Kidney (tissue), 14 donors: ENCODE results near the gene KLF13. TPM values are rescaled to one million over a fixed set of nuclear protein-coding genes. Genes with fewer than 3 reads are reported as not detected.

ENCODE experiments used
- DNase-seq, 5 donors: peaks; one replicate each; pipeline ENCODE4 v3.0.0-alpha.2; 2013 to 2020
- FAIRE-seq: peaks from 2 replicates; lab custom pipeline; 2012; peaks lifted over from hg19 to GRCh38; lab: Jason Lieb, UNC
- H3K27ac ChIP-seq, 2 donors: one replicate each; pipeline ENCODE4 v1.7.0; 2013; ENCODE audit warnings: low read depth in 2 of 2, low read length in 2 of 2, inconsistent platforms in 1 of 2
- H3K27me3 ChIP-seq: one replicate; pipeline ENCODE4 v1.7.1; 2013; ENCODE audit warnings: low read length, inconsistent platforms; ENCODE audit not compliant: control insufficient read depth, insufficient read depth
- H3K36me3 ChIP-seq, 3 donors: one replicate each; pipeline versions ENCODE4 v1.7.0 to v1.7.1; 2013; ENCODE audit warnings: low read length in 3 of 3, control low read depth in 1 of 3, inconsistent platforms in 1 of 3; ENCODE audit not compliant: insufficient read depth in 3 of 3, control insufficient read depth in 2 of 3
- H3K4me1 ChIP-seq, 3 donors: one replicate each; pipeline versions ENCODE4 v1.7.0 to v1.7.1; 2013; ENCODE audit warnings: low read length in 3 of 3, inconsistent platforms in 1 of 3, low read depth in 1 of 3; ENCODE audit not compliant: control insufficient read depth in 2 of 3, insufficient read depth in 2 of 3
- H3K4me3 ChIP-seq, 3 donors: one replicate each; pipeline versions ENCODE4 v1.7.0 to v1.8.1; 2013; ENCODE audit warnings: low read length in 3 of 3, control low read depth in 1 of 3, inconsistent platforms in 1 of 3
- H3K9ac ChIP-seq, 3 donors: one replicate each; pipeline versions ENCODE4 v1.7.0 to v1.7.1; 2013; ENCODE audit warnings: low read length in 3 of 3, control low read depth in 1 of 3, inconsistent platforms in 1 of 3
- H3K9me3 ChIP-seq, 3 donors: one replicate each; pipeline versions ENCODE4 v1.7.0 to v1.7.1; 2013; ENCODE audit warnings: low read length in 3 of 3, control low read depth in 1 of 3, inconsistent platforms in 1 of 3; ENCODE audit not compliant: control insufficient read depth in 2 of 3, insufficient read depth in 1 of 3
- CTCF ChIP-seq: IDR thresholded peaks from 3 replicates; pipeline ENCODE4 v1.5.1; 2012; ENCODE audit warnings: mild to moderate bottlenecking, moderate library complexity, borderline replicate concordance; ENCODE audit not compliant: insufficient read depth; ENCODE audit errors: extremely low read depth
- intact Hi-C: fragments of 100-400 bp; cut with DNase I; formaldehyde crosslinking; loops from one replicate; pipeline ENCODE4 v1.11.1; 2022
- polyA plus RNA-seq: library from polyadenylated mRNA; stranded (reverse); fragments of 350-450 nt; fragmentation: Illumina TruSeq; extraction: RNeasy Lipid Tissue Mini Kit (QIAGEN cat#74804); gene quantifications from one replicate; pipeline ENCODE4 v1.2.3, GENCODE V29; 2014; ENCODE audit warnings: low read depth, low replicate concordance; ENCODE audit not compliant: insufficient read depth
- total RNA-seq: library from RNA; stranded (reverse); fragmentation: NEBNext Ultra II Directional; extraction: Animal tissue kit (Norgen Biotek cat#: 25700); gene quantifications from one replicate; pipeline ENCODE4 v1.2.1, GENCODE V29; 2021
- donor health status: control.
- donor health status: control.
- donor health status: control.
- donor health status: control.
- donor health status: control.
- donor health status: DM: yes; HTN: yes; CAD: no.
- donor health status: Normal renal cell carcinoma (clear cell type).

Gene KLF13
- total and polyA plus RNA-seq, 2 donors from 2014 or later: 55.5 to 123 TPM

DNA sequence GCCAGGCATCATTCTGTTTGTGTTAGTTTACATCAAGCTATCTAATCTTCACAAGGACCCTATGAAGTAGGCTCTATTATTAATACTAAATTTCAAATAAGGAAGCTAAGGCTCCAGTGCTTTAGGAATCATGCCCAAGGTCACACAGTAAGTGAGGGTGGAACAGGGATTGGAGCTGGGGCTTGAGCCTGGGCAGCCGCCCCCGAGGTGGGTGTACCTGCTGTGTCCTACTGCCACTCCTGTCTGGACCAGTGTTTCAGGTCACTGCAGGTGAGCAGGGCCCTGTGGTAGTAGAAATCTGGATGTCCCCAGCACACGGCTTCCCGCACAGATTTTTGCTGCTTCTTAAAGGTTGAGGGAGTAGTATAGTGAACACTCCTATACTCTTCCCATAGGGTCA lies 6.5 kb downstream of the KLF13 start:
- no peak overlapping the region for H3K27ac ChIP-seq
- H3K36me3 ChIP-seq: no peaks in the 10 kb centered on the region
- intact Hi-C loops: no loop called here
- H3K27me3 ChIP-seq: no peaks in the 10 kb centered on the region
- no peak for DNase-seq
- H3K4me1 ChIP-seq: peaks cover 7 to 76% (median 66%) of the 10 kb centered on the region in 3 donors
- H3K4me3 ChIP-seq: no peak overlapping the region
- TF ChIP-seq CTCF: no peak
- H3K9me3 ChIP-seq: no peaks in the 10 kb centered on the region
- no peak overlapping the region for H3K9ac ChIP-seq
- no peak for FAIRE-seq

GRCh38 chr15:31333820-31334219 lies 7.2 kb downstream of the KLF13 start:
- Histone ChIP-seq H3K27me3 (no peaks in the 10 kb centered on the region), H3K4me1 (peaks cover 8 to 83% (median 73%) of the 10 kb centered on the region in 3 donors), H3K36me3 (no peaks in the 10 kb centered on the region), H3K4me3 (no peak overlapping the region), H3K9ac (no peak overlapping the region), H3K9me3 (no peaks in the 10 kb centered on the region), H3K27ac (peak overlapping the region; percentile 2 to 21)
- FAIRE-seq: no peak
- intact Hi-C loops: no loop called here
- TF ChIP-seq CTCF: no peak
- peak in 1 of 5 donors; percentile 39 for DNase-seq

DNA sequence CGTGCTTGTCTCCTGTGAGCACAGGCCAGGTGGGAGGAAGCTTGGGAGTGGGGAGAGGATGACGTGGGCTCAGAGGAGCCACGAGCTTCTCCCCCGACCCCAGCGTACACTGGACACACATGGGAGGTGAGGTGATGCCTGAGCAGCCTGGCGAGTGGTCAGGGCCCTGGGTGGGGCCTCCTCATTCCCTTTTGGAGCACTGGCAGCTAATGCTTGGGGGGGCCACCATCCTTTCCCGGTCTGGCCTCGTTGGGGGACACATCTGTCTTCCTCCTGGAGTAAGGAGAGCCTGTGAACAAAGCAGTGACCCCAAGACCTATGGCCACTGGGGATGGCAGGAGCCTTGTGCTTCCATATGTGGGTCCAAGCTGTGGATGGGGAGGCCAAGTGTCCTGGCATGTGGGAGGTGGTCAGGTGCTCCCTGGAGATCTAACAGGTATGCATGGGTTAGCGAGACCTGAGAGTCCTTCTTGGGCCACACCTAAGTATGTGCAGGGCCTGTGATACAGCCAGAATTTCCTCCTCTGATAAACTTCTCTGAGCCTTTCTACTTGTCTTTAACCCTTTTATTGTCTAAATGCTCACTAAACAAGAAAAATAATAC lies 9.5 kb downstream of the KLF13 start:
- H3K9me3 ChIP-seq: no peaks in the 10 kb centered on the region
- no peak overlapping the region for H3K4me3 ChIP-seq
- peak overlapping the region; percentile 73 to 87 for H3K27ac ChIP-seq
- H3K4me1 ChIP-seq: peaks cover 8 to 89% (median 81%) of the 10 kb centered on the region in 3 donors
- H3K36me3 ChIP-seq: no peaks in the 10 kb centered on the region
- FAIRE-seq (no peak), DNase-seq (peak in 2 of 5 donors; percentile 59 to 78)
- no peak for TF ChIP-seq CTCF
- peak overlapping the region in 1 of 3 donors; percentile 1 for H3K9ac ChIP-seq
- H3K27me3 ChIP-seq: no peaks in the 10 kb centered on the region
- intact Hi-C loops: no loop called here
